8988T (cell line): Measurements from ENCODE around the gene CLN5.
"Not testable (repeated sequence)": the region's sequence is repeated elsewhere in the genome, so short reads cannot be mapped to it uniquely, and the experiment has no call there.

Experiments
- DNase-seq: peaks from one replicate; pipeline ENCODE4 v3.0.0; 2011

The CLN5 gene

DNA sequence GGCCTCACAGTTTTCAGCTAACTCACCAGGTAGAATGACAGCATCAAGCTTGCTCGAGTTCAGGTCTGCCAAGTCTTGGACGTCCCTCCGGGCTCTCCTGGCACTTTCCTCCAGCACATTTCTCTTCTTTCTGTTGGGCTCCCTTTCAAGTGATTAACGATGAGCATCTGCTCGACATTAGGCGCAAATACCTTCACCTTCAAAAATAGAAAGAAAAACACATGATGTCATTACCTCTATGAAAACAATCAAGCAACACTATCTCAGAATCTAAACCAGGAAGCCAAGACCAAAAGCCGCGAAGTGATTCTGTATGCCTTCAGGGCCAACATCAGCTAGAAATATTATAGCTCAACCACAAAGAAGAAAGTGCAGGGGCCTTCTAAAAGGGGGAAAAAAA is 15.4 kb upstream of the CLN5 start:
- DNase-seq, result no peak

GRCh38 chr13:76976929-76977328 is 15.0 kb upstream of the CLN5 start:
- no peak for DNase-seq

DNA sequence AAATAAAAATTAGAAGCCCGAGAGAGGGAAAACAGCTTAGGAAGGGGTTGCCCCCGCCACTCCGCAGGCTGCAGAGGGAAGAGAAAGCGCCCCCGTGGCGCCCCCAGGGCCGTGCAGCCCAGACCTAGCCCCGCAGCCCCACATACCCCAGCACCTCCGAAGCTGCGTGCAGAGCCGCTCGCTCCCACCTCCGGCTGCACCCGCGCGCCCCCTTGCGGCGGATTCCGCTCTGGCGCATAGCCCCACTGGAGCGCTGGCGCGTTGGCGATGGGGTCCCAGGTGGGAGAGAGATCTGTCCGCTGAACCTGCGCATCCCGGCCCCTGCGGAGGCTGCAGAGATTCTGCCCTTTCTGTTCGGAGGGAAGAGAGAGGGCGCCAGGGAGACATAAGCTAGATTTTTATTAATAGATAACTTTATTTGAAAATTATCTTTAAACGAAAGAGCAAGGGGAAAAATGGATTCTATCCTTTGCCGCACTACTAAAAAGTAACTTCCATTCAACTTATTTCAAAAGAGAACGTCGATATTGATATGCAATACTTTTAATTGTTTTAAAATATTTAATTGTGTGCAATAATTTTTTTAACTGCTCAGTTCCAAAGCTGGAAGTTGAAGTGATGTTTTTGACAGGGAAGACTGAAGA is 11.7 kb upstream of the CLN5 start:
- DNase-seq, result peak; percentile 91

- DNase-seq, result no peak
Observed at GRCh38 chr13:76982061-76982460, 9.8 kb upstream of the CLN5 start.

- no peak for DNase-seq
Observed at GRCh38 chr13:76983676-76984075, 8.2 kb upstream of the CLN5 start.

DNA sequence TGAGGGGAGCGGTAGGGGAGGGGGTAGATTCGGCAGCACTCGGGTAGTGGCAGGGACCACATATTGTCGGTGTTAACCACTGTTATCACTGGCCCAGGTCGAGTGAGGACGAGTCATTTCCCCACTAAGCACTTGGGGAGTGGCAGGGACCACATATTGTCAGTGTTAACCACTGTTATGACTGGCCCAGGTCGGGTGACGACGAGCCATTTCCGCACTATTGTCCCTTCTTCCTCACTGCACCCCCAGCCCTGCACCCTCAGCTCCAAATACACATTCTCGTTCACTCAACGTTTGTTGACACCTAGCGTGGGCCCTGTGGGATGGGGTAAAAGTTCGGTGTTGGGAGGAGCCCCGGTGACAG is 467 bp upstream of the CLN5 start:
- no peak for DNase-seq

- no peak for DNase-seq
Observed at GRCh38 chr13:76992548-76993001, 694 bp downstream of the CLN5 start.

- no peak for DNase-seq
Observed at GRCh38 chr13:76993021-76993420, 1.1 kb downstream of the CLN5 start.

DNA sequence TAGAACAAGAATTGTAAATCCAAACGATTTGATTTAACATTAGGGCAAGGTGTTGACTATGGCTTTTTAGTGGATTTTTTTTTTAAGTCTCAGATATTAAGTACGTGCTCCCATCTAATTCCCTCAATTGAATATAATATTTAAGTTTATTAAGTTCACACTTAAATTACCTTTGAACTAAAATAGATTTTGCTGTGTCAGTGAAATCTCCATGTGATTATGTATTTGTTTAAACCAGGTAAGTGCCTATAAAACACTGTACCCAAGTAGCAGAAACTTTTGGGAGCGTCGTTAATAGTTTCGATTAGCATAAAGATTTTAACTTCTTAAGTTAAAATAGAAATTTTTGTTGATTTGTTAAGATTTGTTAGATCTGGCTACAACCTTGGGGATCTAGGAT is 1.6 kb downstream of the CLN5 start:
- no peak for DNase-seq

DNA sequence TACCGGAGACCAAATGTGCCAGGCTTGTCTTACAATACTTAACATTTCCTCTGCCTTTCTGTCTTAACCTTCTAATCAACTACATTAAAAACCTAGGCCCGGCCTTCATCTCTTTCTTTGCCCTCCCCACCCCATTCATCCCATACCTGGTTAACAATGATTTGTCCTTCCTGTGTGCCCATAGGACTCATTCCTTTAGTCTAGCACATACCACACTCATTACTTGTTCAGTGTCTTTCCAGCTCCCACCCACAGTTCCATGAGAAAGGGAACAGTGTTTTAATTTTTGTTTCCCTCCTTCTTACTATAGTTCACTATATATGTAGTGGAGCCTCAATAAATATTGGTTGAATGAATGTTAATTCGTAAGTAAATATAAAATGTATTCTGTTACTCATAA is 2.4 kb downstream of the CLN5 start:
- DNase-seq, result no peak

- DNase-seq, result no peak
Observed at GRCh38 chr13:77000475-77000874, 8.6 kb downstream of the CLN5 start.

GRCh38 chr13:77001540-77001939 is 9.7 kb downstream of the CLN5 start:
- no peak for DNase-seq

GRCh38 chr13:77001963-77002587 is 10.2 kb downstream of the CLN5 start:
- DNase-seq, result no peak

- no peak for DNase-seq
Observed at GRCh38 chr13:77002590-77003190, 10.8 kb downstream of the CLN5 start.

GRCh38 chr13:77008337-77008736 is 16.5 kb downstream of the CLN5 start:
- not testable (repeated sequence) for DNase-seq

GRCh38 chr13:77009011-77009410 is 17.1 kb downstream of the CLN5 start:
- DNase-seq, result no peak

DNA sequence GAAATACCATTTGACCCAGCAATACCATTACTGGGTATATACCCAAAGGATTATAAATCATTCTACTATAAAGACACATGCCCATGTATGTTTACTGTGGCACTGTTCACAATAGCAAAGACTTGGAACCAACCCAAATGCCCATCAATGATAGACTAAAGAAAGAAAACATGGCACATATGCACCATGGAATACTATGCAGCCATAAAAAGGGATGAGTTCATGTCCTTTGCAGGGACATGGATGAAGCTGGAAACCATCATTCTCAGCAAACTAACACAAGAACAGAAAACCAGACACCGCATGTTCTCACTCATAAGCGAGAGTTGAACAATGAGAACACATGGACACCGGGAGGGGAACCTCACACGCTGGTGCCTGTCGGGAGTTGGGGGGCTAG is 17.8 kb downstream of the CLN5 start:
- DNase-seq, result not testable (repeated sequence)

DNA sequence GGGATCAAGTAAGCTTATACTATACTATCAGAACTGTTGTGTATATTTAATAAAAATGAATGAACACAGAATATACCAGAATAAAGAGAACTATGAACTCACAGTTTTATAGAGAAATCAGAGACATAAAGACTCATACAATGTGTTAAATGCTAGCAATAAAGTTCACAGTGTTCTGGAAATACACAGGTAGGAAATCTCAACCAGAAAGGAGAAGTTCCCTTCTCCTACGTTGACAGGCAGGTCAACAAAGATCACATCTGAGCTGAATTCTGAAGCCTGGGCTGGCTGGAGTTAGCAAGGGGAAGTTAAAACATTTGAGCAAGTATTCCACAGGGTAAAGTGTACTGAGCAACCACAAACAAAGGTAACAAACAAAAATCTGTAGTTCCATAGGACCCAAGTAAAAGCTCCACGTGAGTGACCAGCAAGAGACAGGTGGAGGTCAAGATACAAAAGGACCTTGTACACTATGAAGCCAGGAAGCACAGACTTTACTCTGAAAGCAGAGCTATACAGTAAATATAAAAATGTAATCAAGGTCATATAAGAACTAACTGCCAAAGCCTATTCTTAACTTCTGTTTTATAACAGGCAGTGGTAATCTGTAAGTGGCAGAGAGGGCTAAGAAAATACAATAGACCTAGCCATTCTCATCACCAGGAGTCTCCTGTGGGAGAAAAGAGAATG is 22.1 kb downstream of the CLN5 start:
- no peak for DNase-seq

- DNase-seq, result no peak
Observed at GRCh38 chr13:77014906-77015685, 23.2 kb downstream of the CLN5 start.

GRCh38 chr13:77016251-77016812 is 24.5 kb downstream of the CLN5 start:
- no peak for DNase-seq

DNA sequence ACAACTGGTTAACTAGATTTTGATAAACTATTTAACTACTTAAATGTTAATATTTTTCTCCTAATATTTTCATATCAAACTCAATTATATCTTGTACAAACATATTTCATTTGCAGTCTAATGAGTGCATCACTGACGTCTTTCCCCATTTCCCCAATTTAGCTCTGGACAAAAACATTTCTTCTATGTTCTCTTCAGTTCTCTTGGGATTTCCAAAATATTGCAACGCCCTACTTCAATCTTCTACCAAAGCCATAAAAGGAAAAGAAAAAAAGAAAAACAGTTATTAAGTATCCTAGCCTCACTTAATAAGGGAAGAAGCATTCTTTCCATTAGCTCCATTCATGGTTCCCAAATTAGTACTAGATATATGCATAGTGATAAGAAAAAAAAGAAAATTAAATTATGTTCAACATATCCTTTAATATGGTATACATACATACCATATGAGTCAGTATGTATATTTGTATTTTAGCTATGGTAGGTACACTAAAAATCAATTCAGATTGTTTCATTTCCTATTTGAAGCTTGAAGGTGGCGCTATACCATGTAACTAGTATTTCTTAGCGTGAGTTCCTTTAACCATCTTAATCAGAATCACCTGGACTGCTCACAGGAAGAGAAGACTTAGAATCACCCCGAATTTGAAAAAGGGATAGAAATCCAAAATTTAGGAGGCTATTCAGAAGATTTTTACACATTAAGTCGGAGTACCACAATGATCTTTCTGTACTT is 25.2 kb downstream of the CLN5 start:
- no peak for DNase-seq

DNA sequence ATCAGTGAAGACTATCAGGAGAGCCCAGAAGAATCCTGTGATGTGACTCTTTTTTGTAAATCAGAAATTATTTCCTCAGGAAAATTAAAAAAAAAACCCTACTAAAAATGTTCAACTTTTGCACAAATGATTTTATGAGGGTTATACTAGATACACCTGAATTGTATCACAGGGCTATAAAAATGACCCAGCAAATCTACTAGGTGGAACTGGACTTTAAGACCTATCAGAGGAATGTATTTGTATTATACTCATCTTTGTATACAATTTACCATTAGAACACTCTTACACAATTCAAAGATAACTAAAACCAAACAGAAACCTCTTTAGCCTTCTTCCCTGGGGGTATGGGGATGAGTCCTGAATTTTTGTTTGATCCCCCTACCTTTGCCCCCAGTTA is 27.9 kb downstream of the CLN5 start:
- no peak for DNase-seq
